LNCaP clone FGC (cell line): ENCODE data around the gene IER5.
A peak's percentile ranks its signal among the peaks of the same experiment; 100 is the strongest.

Experiments
- DNase-seq: peaks from one replicate; pipeline ENCODE4 v3.0.0-alpha.2; 2011; ENCODE audit warnings: low read depth
- H3K4me3 ChIP-seq: 2 replicates; pipeline ENCODE4 v1.5.1; 2011; ENCODE audit warnings: mild to moderate bottlenecking, low read depth, low read length, control low read depth
- TF ChIP-seq, protein P1 (sequence below): IDR thresholded peaks from 2 replicates; pipeline ENCODE4 v1.5.1; 2012; ENCODE audit warnings: mild to moderate bottlenecking; ENCODE audit not compliant: control insufficient read depth, insufficient read depth; ENCODE audit errors: extremely low read depth

Gene IER5

GRCh38 chr1:181102841-181103240 is 14.3 kb downstream of the IER5 start:
- no peak for DNase-seq
- no peak overlapping the region for H3K4me3 ChIP-seq
- TF ChIP-seq, protein P1, sequence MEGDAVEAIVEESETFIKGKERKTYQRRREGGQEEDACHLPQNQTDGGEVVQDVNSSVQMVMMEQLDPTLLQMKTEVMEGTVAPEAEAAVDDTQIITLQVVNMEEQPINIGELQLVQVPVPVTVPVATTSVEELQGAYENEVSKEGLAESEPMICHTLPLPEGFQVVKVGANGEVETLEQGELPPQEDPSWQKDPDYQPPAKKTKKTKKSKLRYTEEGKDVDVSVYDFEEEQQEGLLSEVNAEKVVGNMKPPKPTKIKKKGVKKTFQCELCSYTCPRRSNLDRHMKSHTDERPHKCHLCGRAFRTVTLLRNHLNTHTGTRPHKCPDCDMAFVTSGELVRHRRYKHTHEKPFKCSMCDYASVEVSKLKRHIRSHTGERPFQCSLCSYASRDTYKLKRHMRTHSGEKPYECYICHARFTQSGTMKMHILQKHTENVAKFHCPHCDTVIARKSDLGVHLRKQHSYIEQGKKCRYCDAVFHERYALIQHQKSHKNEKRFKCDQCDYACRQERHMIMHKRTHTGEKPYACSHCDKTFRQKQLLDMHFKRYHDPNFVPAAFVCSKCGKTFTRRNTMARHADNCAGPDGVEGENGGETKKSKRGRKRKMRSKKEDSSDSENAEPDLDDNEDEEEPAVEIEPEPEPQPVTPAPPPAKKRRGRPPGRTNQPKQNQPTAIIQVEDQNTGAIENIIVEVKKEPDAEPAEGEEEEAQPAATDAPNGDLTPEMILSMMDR = no peak

- TF ChIP-seq, protein P1 = no peak
- H3K4me3 ChIP-seq = no peak overlapping the region
- DNase-seq = no peak
These were observed 14.9 kb downstream of the IER5 start for GRCh38 chr1:181103399-181103798.

- peak overlapping the region; percentile 73 for H3K4me3 ChIP-seq
- DNase-seq = no peak
- TF ChIP-seq, protein P1 = no peak
These were observed 15.7 kb downstream of the IER5 start for GRCh38 chr1:181104042-181104789.

- peak overlapping the region; percentile 73 for H3K4me3 ChIP-seq
- no peak for DNase-seq
- TF ChIP-seq, protein P1 = no peak
These were observed 16.3 kb downstream of the IER5 start for GRCh38 chr1:181104790-181105133.

- TF ChIP-seq, protein P1 = no peak
- H3K4me3 ChIP-seq = peak overlapping the region; percentile 73
- peak; percentile 35 for DNase-seq
These were observed 16.9 kb downstream of the IER5 start for GRCh38 chr1:181105134-181106021.

DNA sequence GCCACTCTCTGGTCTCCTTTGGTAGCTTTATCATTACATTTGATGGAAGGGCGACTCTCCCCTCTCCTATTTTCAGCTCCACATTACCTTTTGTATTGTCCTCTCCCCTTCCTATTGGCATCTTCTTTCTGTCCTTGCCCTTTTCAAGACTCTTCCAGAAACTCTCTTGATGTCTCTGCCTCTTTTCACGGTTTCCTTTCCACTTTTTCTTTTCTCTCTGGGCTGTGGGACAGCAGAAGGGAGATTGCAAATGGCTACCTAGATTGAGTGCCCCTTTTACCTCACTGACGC is 17.5 kb downstream of the IER5 start:
- no peak overlapping the region for H3K4me3 ChIP-seq
- DNase-seq = no peak
- TF ChIP-seq, protein P1 = no peak

- no peak for DNase-seq
- no peak overlapping the region for H3K4me3 ChIP-seq
- TF ChIP-seq, protein P1 = no peak
These were observed 18.0 kb downstream of the IER5 start for GRCh38 chr1:181106479-181106878.
